Measurements from ENCODE around the gene ICAM3.
A peak's percentile ranks its signal among the peaks of the same experiment; 100 is the strongest.

The ICAM3 gene

DNA sequence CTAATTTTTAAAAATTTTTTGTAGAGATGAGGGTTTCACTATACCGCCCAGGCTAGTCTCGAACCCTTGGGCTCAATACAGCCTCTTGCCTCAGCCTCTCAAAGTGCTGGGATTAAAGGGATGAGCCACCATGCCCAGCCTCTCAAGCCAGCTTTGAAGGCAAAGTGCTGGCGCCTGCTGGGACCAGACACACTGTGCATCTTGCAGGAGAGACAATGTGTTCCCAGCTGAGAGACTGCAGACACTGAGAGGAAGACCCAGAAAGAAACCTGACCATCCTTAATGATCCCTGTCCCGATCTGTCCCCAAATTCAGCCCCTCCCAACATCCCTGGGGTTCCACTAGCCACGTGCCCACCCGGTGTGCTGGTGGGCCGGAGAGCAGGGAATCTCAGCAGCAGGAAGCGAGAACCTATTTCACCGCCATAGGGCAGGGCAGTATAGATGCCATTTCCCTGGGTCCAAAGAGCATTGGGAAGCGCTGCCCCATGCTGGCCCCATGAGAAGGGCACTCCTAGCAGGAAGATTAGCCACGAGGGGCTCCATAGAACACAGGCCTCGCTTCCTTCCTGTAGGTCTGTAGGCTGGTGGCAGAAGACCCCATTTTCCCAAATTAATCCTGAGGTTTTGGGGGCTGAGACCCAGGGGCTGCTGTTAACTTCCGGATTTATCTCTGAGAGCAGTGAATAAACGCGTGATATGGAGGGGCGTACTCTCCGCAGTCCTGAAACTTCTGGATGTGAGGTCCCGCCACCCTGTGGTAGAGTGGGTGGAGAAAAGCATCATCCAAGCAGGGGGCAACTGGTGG, 7.1 kb downstream of the ICAM3 start:
- Mint-ChIP-seq H3K27me3 (ENCODE audit: low read depth) (no peaks in the 10 kb centered on the region), H3K9me3 (no peaks in the 10 kb centered on the region), H3K27ac (peak overlapping the region; percentile 95 to 96 (median 96))

GRCh38 chr19:10329555-10329954, 9.9 kb downstream of the ICAM3 start:
- H3K4me3 Mint-ChIP-seq, result no peak overlapping the region
- H3K27ac Mint-ChIP-seq, result no peak overlapping the region
- H3K36me3 Mint-ChIP-seq (ENCODE audit: low read depth), result peaks cover 28% of the 10 kb centered on the region
- H3K4me1 Mint-ChIP-seq, result peaks cover 21% of the 10 kb centered on the region
- TF ChIP-seq CTCF (IDR thresholded peaks at IDR 0.05; ENCODE audit: unreplicated experiment in 3 of 3), result no peak
- H3K27me3 Mint-ChIP-seq (ENCODE audit: low read depth), result no peaks in the 10 kb centered on the region
- H3K9me3 Mint-ChIP-seq, result no peaks in the 10 kb centered on the region

More for the DNA sequence above, 7.1 kb downstream of the ICAM3 start:
- Mint-ChIP-seq H3K4me1 (peaks cover 25% of the 10 kb centered on the region), H3K4me3 (peak overlapping the region; percentile 95 to 99 (median 97)), H3K36me3 (ENCODE audit: low read depth) (peaks cover 16% of the 10 kb centered on the region)
- no peak for TF ChIP-seq CTCF (IDR thresholded peaks at IDR 0.05; ENCODE audit: unreplicated experiment in 3 of 3)

DNA sequence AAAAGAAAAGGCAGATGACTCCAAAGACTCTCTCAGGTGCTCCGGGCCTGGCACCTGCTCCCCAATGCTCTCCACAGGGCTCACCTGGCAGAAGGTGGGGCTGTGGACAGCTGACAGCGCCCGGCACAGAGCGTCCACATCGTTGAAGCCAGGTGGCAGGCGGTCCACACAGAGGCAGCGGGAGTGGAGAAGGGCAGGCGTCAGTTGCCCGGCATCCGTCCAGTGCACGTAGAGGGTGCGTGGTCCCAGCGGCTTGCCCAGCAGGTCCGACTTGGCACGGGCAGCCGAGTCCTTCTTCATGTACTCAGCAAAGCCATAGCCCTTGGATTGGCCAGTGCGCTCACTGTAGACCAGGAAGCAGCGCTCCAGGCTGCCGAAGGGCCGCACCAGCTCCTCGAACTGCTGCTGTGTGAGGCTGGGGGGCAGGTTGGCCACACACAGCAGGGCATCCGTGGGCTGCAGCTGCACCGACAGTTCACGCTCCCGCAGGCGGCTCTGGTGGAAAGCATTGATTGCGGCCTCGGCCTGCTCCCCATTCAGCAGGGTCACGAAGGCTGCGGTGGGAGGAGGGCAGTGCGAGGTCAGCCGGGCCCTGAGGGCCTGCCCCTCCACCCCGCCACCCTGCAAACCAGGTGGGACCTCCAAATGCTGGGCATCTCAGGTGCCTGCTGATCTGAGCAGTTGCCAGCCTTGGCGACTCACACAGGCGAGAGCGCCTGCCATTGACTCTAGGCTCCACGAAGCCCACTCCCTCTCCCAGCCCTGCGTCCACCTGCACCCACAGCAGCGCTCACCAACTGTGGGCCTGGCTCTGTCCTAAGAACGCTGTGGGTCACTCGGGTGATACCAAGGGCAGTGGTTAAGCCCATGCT, 10.6 kb downstream of the ICAM3 start:
- Mint-ChIP-seq H3K4me1 (peaks cover 13% of the 10 kb centered on the region), H3K4me3 (no peak overlapping the region), H3K27me3 (ENCODE audit: low read depth) (no peaks in the 10 kb centered on the region), H3K36me3 (ENCODE audit: low read depth) (peaks cover 33% of the 10 kb centered on the region), H3K9me3 (no peaks in the 10 kb centered on the region), H3K27ac (no peak overlapping the region)
- no peak for TF ChIP-seq CTCF (IDR thresholded peaks at IDR 0.05; ENCODE audit: unreplicated experiment in 3 of 3)

GRCh38 chr19:10327793-10328192, 11.6 kb downstream of the ICAM3 start:
- H3K9me3 Mint-ChIP-seq, result no peaks in the 10 kb centered on the region
- no peak overlapping the region for H3K4me3 Mint-ChIP-seq

GRCh38 chr19:10325732-10326131, 13.7 kb downstream of the ICAM3 start:
- H3K4me3 Mint-ChIP-seq, result no peak overlapping the region
- no peaks in the 10 kb centered on the region for H3K9me3 Mint-ChIP-seq
- no peaks in the 10 kb centered on the region for H3K27me3 Mint-ChIP-seq (ENCODE audit: low read depth)
- no peak overlapping the region for H3K27ac Mint-ChIP-seq
- peaks cover 36% of the 10 kb centered on the region for H3K36me3 Mint-ChIP-seq (ENCODE audit: low read depth)
- no peaks in the 10 kb centered on the region for H3K4me1 Mint-ChIP-seq
- TF ChIP-seq CTCF (IDR thresholded peaks at IDR 0.05; ENCODE audit: unreplicated experiment in 3 of 3), result no peak

More at GRCh38 chr19:10327793-10328192, 11.6 kb downstream of the ICAM3 start:
- H3K4me1 Mint-ChIP-seq, result peaks cover 7% of the 10 kb centered on the region
- no peaks in the 10 kb centered on the region for H3K27me3 Mint-ChIP-seq (ENCODE audit: low read depth)
- peaks cover 32% of the 10 kb centered on the region for H3K36me3 Mint-ChIP-seq (ENCODE audit: low read depth)
- H3K27ac Mint-ChIP-seq, result no peak overlapping the region
- TF ChIP-seq CTCF (IDR thresholded peaks at IDR 0.05; ENCODE audit: unreplicated experiment in 3 of 3), result no peak

Data from nephron (organoid).